Measurements from ENCODE around the gene ZBTB7B.
A peak's percentile ranks its signal among the peaks of the same experiment; 100 is the strongest.

Gene ZBTB7B

GRCh38 chr1:155006601-155007101 is 4.0 kb downstream of the ZBTB7B start:
- no peak for DNase-seq (ENCODE audit: low spot score)
- Histone ChIP-seq H2BK15ac (ENCODE audit: low read length) (no peak overlapping the region), H3K4me2 (ENCODE audit: insufficient read depth, low read length, poor library complexity, severe bottlenecking) (no peak overlapping the region), H3K36me3 (replicated peaks in 1 of 2; ENCODE audit: control insufficient read depth in 2 of 2, insufficient read depth in 2 of 2, low read length in 2 of 2) (no peaks in the 10 kb centered on the region), H3K79me1 (ENCODE audit: low read depth, low read length) (peaks cover 12% of the 10 kb centered on the region), H3K18ac (ENCODE audit: low read length) (no peak overlapping the region), H2AFZ (ENCODE audit: low read length) (no peak overlapping the region), H2BK12ac (ENCODE audit: low read length) (peak overlapping the region; percentile 26), H2BK5ac (ENCODE audit: low read length) (no peak overlapping the region), H4K91ac (ENCODE audit: low read depth, low read length, poor library complexity) (no peak overlapping the region), H3K27ac (replicated peaks; ENCODE audit: low read length) (no peak overlapping the region), H3K9ac (ENCODE audit: low read depth, low read length, poor library complexity) (no peak overlapping the region), H3K4me1 (ENCODE audit: control insufficient read depth in 2 of 2, insufficient read depth in 1 of 2, low read depth in 1 of 2, low read length in 2 of 2) (peaks cover 10 to 32% of the 10 kb centered on the region in 2 donors), H3K4ac (ENCODE audit: low read length) (no peak overlapping the region), H3K23ac (ENCODE audit: low read depth, low read length, poor library complexity) (no peak overlapping the region), H2AK5ac (ENCODE audit: low read depth, low read length) (no peak overlapping the region), H3K9me3 (replicated peaks in 1 of 2; ENCODE audit: control insufficient read depth in 2 of 2, insufficient read depth in 1 of 2, low read depth in 1 of 2, low read length in 2 of 2) (no peaks in the 10 kb centered on the region), H3K4me3 (ENCODE audit: low read length in 2 of 2) (no peak overlapping the region), H3K27me3 (ENCODE audit: control insufficient read depth in 3 of 3, insufficient read depth in 3 of 3, low read depth in 1 of 3, low read length in 3 of 3) (no peaks in the 10 kb centered on the region), H2BK120ac (ENCODE audit: low read depth, low read length) (no peak overlapping the region), H4K8ac (ENCODE audit: low read depth, low read length) (no peak overlapping the region), H3K14ac (ENCODE audit: low read length) (no peak overlapping the region)
- no CpG with 5 or more reads among the region's 2 CpGs for WGBS, 2 donors (ENCODE audit: extremely low coverage in 2 of 2, insufficient read length in 2 of 2, insufficient replicate concordance in 1 of 2)

- Histone ChIP-seq H3K4me2 (ENCODE audit: insufficient read depth, low read length, poor library complexity, severe bottlenecking) (no peak overlapping the region), H2BK120ac (ENCODE audit: low read depth, low read length) (no peak overlapping the region), H3K14ac (ENCODE audit: low read length) (no peak overlapping the region), H3K4ac (ENCODE audit: low read length) (no peak overlapping the region), H3K27ac (replicated peaks; ENCODE audit: low read length) (no peak overlapping the region), H3K79me1 (ENCODE audit: low read depth, low read length) (peaks cover 12% of the 10 kb centered on the region), H2BK5ac (ENCODE audit: low read length) (no peak overlapping the region), H3K9me3 (replicated peaks in 1 of 2; ENCODE audit: control insufficient read depth in 2 of 2, insufficient read depth in 1 of 2, low read depth in 1 of 2, low read length in 2 of 2) (no peaks in the 10 kb centered on the region), H3K18ac (ENCODE audit: low read length) (no peak overlapping the region), H4K8ac (ENCODE audit: low read depth, low read length) (peak overlapping the region; percentile 56), H2BK15ac (ENCODE audit: low read length) (no peak overlapping the region), H4K91ac (ENCODE audit: low read depth, low read length, poor library complexity) (no peak overlapping the region), H3K4me1 (ENCODE audit: control insufficient read depth in 2 of 2, insufficient read depth in 1 of 2, low read depth in 1 of 2, low read length in 2 of 2) (peaks cover 17 to 37% of the 10 kb centered on the region in 2 donors), H2AK5ac (ENCODE audit: low read depth, low read length) (peak overlapping the region; percentile 86), H3K36me3 (replicated peaks in 1 of 2; ENCODE audit: control insufficient read depth in 2 of 2, insufficient read depth in 2 of 2, low read length in 2 of 2) (no peaks in the 10 kb centered on the region), H3K9ac (ENCODE audit: low read depth, low read length, poor library complexity) (no peak overlapping the region), H3K23ac (ENCODE audit: low read depth, low read length, poor library complexity) (peak overlapping the region; percentile 27), H3K4me3 (ENCODE audit: low read length in 2 of 2) (no peak overlapping the region), H2BK12ac (ENCODE audit: low read length) (peak overlapping the region; percentile 26), H3K27me3 (ENCODE audit: control insufficient read depth in 3 of 3, insufficient read depth in 3 of 3, low read depth in 1 of 3, low read length in 3 of 3) (no peaks in the 10 kb centered on the region), H2AFZ (ENCODE audit: low read length) (no peak overlapping the region)
- no peak for DNase-seq (ENCODE audit: low spot score)
- no CpG with 5 or more reads among the region's 6 CpGs for WGBS, 2 donors (ENCODE audit: extremely low coverage in 2 of 2, insufficient read length in 2 of 2, insufficient replicate concordance in 1 of 2)
These were observed 4.7 kb downstream of the ZBTB7B start for GRCh38 chr1:155007251-155007828.

- no peak for DNase-seq (ENCODE audit: low spot score)
- Histone ChIP-seq H3K23ac (ENCODE audit: low read depth, low read length, poor library complexity) (no peak overlapping the region), H2BK5ac (ENCODE audit: low read length) (peak overlapping the region; percentile 55), H2BK15ac (ENCODE audit: low read length) (peak overlapping the region; percentile 51), H2BK12ac (ENCODE audit: low read length) (no peak overlapping the region), H3K4me2 (ENCODE audit: insufficient read depth, low read length, poor library complexity, severe bottlenecking) (no peak overlapping the region), H2BK120ac (ENCODE audit: low read depth, low read length) (no peak overlapping the region), H3K4me3 (ENCODE audit: low read length in 2 of 2) (no peak overlapping the region), H3K79me1 (ENCODE audit: low read depth, low read length) (peaks cover 12% of the 10 kb centered on the region), H4K91ac (ENCODE audit: low read depth, low read length, poor library complexity) (no peak overlapping the region), H2AK5ac (ENCODE audit: low read depth, low read length) (peak overlapping the region; percentile 86), H3K4me1 (ENCODE audit: control insufficient read depth in 2 of 2, insufficient read depth in 1 of 2, low read depth in 1 of 2, low read length in 2 of 2) (peaks cover 21 to 38% of the 10 kb centered on the region in 2 donors), H3K27ac (replicated peaks; ENCODE audit: low read length) (peak overlapping the region; percentile 8), H3K18ac (ENCODE audit: low read length) (peak overlapping the region; percentile 76), H4K8ac (ENCODE audit: low read depth, low read length) (no peak overlapping the region), H3K4ac (ENCODE audit: low read length) (peak overlapping the region; percentile 61), H3K9ac (ENCODE audit: low read depth, low read length, poor library complexity) (no peak overlapping the region), H3K14ac (ENCODE audit: low read length) (no peak overlapping the region), H3K36me3 (replicated peaks in 1 of 2; ENCODE audit: control insufficient read depth in 2 of 2, insufficient read depth in 2 of 2, low read length in 2 of 2) (no peaks in the 10 kb centered on the region), H2AFZ (ENCODE audit: low read length) (no peak overlapping the region), H3K27me3 (ENCODE audit: control insufficient read depth in 3 of 3, insufficient read depth in 3 of 3, low read depth in 1 of 3, low read length in 3 of 3) (no peaks in the 10 kb centered on the region), H3K9me3 (replicated peaks in 1 of 2; ENCODE audit: control insufficient read depth in 2 of 2, insufficient read depth in 1 of 2, low read depth in 1 of 2, low read length in 2 of 2) (no peaks in the 10 kb centered on the region)
- no CpG with 5 or more reads among the region's 16 CpGs for WGBS, 2 donors (ENCODE audit: extremely low coverage in 2 of 2, insufficient read length in 2 of 2, insufficient replicate concordance in 1 of 2)
These were observed 5.7 kb downstream of the ZBTB7B start for GRCh38 chr1:155008015-155008941.

DNA sequence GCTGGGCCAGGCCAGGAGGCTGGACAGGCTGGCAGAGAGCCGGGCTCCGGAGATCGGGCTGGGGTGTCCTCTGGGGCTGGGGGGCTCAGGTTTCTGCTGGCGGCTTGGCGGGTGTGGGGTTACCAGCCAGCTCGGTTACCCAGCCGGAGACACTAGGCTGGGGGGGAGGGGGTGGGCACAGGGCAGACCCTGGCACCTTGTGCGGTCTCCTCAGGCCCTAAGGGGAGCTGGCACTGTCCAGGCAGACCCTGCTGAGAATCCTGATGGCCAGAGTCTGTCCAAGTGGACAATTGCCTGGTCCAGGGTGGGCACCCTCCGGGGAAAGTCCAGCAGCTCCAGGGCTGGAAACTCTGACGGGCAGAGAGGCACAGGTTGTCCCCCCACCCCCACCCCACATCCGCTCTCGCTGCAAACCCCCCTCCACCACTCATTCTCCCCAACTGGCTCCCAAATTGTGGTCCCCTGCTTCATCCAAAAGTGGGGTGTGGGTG is 6.7 kb downstream of the ZBTB7B start:
- no peak overlapping the region for H3K4ac ChIP-seq (ENCODE audit: low read length)
- peak overlapping the region; percentile 36 for H3K18ac ChIP-seq (ENCODE audit: low read length)
- peaks cover 17 to 35% of the 10 kb centered on the region in 2 donors for H3K4me1 ChIP-seq (ENCODE audit: control insufficient read depth in 2 of 2, insufficient read depth in 1 of 2, low read depth in 1 of 2, low read length in 2 of 2)
- WGBS, 2 donors (ENCODE audit: extremely low coverage in 2 of 2, insufficient read length in 2 of 2, insufficient replicate concordance in 1 of 2), result no CpG with 5 or more reads among the region's 12 CpGs
- no peak overlapping the region for H3K14ac ChIP-seq (ENCODE audit: low read length)
- H4K91ac ChIP-seq (ENCODE audit: low read depth, low read length, poor library complexity), result no peak overlapping the region
- no peak overlapping the region for H3K4me2 ChIP-seq (ENCODE audit: insufficient read depth, low read length, poor library complexity, severe bottlenecking)
- no peak overlapping the region for H4K8ac ChIP-seq (ENCODE audit: low read depth, low read length)
- DNase-seq (ENCODE audit: low spot score), result no peak
- H3K27me3 ChIP-seq (ENCODE audit: control insufficient read depth in 3 of 3, insufficient read depth in 3 of 3, low read depth in 1 of 3, low read length in 3 of 3), result no peaks in the 10 kb centered on the region
- H2BK15ac ChIP-seq (ENCODE audit: low read length), result peak overlapping the region; percentile 30
- peak overlapping the region; percentile 3 for H3K9ac ChIP-seq (ENCODE audit: low read depth, low read length, poor library complexity)
- H3K79me1 ChIP-seq (ENCODE audit: low read depth, low read length), result peaks cover 6% of the 10 kb centered on the region
- no peaks in the 10 kb centered on the region for H3K9me3 ChIP-seq (replicated peaks in 1 of 2; ENCODE audit: control insufficient read depth in 2 of 2, insufficient read depth in 1 of 2, low read depth in 1 of 2, low read length in 2 of 2)
- no peak overlapping the region for H3K4me3 ChIP-seq (ENCODE audit: low read length in 2 of 2)
- no peak overlapping the region for H2BK120ac ChIP-seq (ENCODE audit: low read depth, low read length)
- no peaks in the 10 kb centered on the region for H3K36me3 ChIP-seq (replicated peaks in 1 of 2; ENCODE audit: control insufficient read depth in 2 of 2, insufficient read depth in 2 of 2, low read length in 2 of 2)
- H2BK12ac ChIP-seq (ENCODE audit: low read length), result peak overlapping the region; percentile 50
- no peak overlapping the region for H2AFZ ChIP-seq (ENCODE audit: low read length)
- H2BK5ac ChIP-seq (ENCODE audit: low read length), result peak overlapping the region; percentile 55
- peak overlapping the region; percentile 8 for H3K27ac ChIP-seq (replicated peaks; ENCODE audit: low read length)
- peak overlapping the region; percentile 86 for H2AK5ac ChIP-seq (ENCODE audit: low read depth, low read length)
- no peak overlapping the region for H3K23ac ChIP-seq (ENCODE audit: low read depth, low read length, poor library complexity)

Data from neuronal stem cell (in vitro differentiated cells).